G401.6 (cell line): ENCODE data around the gene POU2F3.

Experiments used
- FAIRE-seq: peaks from 2 replicates; lab custom pipeline; 2012; peaks lifted over from hg19 to GRCh38; lab: Jason Lieb, UNC

The POU2F3 gene

DNA sequence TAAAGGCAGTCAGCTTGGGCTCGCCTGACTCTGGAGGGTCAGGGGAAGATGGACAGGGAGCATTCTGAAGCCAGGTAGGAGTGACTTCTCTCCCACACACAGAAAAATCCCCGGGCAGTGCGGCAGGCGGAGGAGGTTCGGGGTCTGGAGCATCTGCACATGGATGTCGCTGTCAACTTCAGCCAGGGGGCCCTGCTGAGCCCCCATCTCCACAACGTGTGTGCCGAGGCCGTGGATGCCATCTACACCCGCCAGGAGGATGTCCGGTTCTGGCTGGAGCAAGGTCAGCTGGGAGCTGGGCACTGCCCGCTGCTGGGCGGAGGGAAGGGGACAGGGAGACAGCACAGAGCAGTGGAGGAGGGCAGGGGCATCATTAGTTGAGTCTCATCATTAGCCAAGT is 13.2 kb upstream of the POU2F3 start:
- no peak for FAIRE-seq

DNA sequence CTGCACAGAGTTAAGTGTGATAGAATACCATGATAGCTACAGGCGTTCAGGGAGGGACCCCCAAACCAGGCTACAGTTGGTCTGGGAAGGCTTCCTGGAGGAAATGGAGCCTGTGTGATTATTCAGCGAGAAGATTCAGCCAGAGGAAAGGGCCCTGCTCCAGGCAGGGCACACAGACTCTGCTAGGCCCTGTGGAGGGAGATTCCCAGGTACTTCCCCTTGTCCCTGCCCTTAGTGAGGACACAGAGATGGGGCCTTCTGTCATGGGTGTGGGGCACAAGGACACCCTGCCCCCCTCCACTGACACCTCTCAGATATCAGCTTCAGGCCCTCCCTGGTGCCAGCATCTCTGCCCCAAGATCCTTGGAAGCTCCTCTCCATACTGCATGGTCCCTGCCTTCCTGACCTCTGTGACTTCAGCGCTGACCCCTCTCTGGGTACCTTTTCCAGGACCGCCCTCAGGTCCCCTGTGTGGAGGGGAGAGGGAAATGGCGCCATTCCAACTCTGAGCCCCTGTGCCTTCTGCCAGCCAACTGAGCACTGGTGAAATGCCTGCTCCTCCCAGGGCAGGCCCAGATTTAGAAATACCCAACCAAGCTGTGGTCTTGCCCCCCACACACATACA is 12.6 kb upstream of the POU2F3 start:
- FAIRE-seq = no peak

DNA sequence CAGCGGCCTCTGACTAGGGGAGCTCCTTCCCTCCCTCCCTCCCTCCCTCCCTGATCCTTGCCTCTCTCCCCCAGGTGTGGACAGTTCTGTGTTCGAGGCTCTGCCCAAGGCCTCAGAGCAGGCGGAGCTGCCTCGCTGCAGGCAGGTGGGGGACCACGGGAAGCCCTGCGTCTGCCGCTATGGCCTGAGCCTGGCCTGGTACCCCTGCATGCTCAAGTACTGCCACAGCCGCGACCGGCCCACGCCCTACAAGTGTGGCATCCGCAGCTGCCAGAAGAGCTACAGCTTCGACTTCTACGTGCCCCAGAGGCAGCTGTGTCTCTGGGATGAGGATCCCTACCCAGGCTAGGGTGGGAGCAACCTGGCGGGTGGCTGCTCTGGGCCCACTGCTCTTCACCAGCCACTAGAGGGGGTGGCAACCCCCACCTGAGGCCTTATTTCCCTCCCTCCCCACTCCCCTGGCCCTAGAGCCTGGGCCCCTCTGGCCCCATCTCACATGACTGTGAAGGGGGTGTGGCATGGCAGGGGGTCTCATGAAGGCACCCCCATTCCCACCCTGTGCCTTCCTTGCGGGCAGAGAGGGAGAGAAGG is 11.1 kb upstream of the POU2F3 start:
- no peak for FAIRE-seq

GRCh38 chr11:120229451-120230424 is 10.2 kb upstream of the POU2F3 start:
- FAIRE-seq = no peak

GRCh38 chr11:120230433-120231071 is 9.4 kb upstream of the POU2F3 start:
- FAIRE-seq = no peak

GRCh38 chr11:120231963-120232362 is 8.0 kb upstream of the POU2F3 start:
- no peak for FAIRE-seq

- FAIRE-seq = no peak
Measured at GRCh38 chr11:120233207-120233803, 6.6 kb upstream of the POU2F3 start.

DNA sequence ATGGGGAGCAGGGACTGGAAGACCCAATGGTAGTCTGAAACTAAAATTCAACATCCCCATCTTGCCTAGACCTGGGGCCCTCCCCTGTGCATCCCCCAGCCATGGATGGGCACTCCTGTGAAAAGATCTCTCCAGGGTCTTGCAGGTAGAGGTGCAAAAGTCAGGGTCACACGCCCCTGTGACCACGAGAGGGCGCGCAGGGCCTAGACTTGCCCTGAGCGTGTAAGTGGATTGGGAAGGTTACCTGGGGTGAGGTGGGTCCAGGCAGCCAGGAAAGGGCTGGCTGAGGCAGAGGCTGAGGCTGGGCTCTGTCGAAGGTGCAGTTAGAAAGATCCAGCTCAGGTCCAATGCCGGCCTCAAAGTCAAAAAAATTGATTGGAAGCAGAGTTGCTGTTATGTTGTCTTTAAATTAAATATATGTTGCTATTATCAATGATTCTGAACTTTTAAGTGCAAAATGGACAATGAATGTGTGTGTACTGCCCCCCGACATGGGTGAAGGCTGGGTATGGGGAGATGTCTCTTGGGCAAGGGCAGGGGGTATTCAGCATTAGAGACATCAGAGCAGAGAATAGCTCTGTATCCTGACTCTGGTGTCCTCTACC is 4.8 kb upstream of the POU2F3 start:
- no peak for FAIRE-seq

GRCh38 chr11:120236169-120237107 is 3.5 kb upstream of the POU2F3 start:
- FAIRE-seq = no peak

GRCh38 chr11:120238968-120239620 is 846 bp upstream of the POU2F3 start:
- no peak for FAIRE-seq

DNA sequence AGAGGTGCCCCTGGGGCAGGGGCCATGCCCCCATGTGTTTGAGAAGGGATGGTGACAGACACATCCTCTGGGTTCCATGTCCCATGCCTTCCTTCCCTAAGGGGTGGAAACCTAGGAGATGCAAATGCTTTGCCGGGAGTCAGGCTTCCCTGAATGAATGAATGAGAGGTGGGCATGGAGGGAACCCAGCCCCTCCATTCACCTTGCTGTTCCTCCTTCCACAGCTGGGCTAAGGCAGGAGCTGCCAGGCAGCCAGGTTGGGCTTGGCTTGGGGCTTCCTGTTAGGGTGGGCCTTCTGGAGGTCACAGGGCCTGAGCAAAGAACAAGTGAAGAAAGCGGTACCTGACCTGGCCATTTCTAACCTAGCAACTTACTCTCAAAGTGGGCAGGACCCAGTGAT is 926 bp downstream of the POU2F3 start:
- FAIRE-seq = no peak

- no peak for FAIRE-seq
Measured at GRCh38 chr11:120241277-120241676, 1.3 kb downstream of the POU2F3 start.

DNA sequence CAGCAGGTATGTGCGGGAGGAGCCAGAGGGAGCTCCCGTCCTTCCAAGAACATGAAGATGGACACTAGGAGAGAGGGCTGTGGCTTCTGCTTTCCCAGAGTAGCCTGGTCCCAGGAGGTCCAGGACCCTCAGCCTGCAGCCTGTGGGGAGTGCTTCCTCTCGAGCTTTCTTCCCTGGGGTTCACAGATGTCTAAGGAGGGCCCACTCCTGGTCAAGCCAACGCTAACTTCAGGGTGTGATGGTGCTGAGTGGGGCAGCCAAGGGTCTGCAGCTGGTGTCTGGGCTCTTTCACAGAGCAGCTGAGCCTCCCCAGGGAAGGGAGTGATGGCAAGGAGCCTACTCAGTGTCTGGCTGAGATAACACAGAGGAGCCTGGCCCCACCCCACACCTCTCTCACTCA is 3.3 kb downstream of the POU2F3 start:
- FAIRE-seq = no peak

DNA sequence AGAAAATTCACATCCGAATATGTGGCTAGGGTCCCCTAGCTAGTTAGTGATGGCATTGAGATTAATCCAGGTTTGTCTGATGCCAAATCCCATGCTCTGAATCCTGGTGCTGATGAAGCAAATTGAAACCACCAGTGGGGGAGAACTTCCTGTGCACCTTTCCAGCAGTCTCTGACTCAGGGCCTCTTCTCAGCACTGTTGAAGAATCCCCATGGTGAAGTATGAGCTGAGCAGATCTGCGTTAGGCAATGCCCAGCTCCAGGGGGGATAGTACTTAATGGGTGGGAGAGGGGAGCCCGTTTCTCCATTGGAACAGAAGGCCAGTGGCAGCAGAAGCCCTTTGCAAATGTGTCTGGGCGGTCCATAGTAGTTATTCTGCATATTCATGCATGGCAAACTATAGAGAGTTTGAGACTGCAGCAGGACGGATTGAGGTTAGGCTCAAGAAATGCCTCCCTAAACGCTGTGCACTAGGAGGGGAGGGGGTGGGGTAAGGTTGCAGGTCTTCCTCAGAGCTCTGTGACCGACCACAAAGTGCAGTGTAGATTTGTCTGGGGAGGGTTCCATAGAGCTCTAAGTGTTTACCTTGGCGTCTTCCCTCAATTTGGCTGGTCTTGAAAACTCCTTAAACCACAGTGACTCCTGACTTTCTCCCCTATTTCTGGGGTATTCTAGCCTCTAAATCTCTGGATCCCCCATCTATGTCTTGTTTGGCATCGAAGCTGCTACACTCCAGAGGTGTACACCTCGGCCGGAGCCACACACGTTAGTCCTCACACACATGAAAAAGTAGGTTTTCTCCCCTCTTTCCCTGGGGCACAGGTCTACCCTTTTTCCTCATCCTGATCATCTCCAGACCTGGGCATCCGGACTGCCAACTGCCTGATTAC is 4.8 kb downstream of the POU2F3 start:
- FAIRE-seq = no peak

DNA sequence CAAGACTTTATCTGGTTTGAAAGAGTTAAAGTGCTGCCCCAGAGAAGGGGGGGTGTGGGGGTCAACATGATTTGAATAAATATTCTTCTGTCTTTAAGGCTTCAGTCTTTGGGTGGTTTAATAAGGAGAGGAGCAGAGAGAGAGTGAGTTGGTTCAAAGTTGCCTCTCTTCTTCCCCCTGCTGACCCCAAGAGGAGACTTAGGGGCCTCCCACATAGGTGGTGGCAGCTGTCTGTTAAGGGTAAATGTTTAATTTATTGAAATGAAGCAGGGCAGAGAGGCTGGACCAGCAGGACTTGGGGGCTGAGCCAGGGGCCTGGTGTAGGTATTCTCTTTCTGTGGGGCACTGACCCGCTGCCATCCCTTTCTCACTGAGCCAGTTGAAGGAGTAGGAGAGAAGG is 5.5 kb downstream of the POU2F3 start:
- FAIRE-seq = no peak

GRCh38 chr11:120248551-120249278 is 8.8 kb downstream of the POU2F3 start:
- FAIRE-seq = no peak

- FAIRE-seq = no peak
Measured at GRCh38 chr11:120249279-120250262, 9.6 kb downstream of the POU2F3 start.
